Smooth muscle cell (in vitro differentiated cells): ENCODE results near the gene TTYH3. TPM values are rescaled to one million over a fixed set of nuclear protein-coding genes. Genes with fewer than 3 reads are reported as not detected.

ENCODE experiments used
- DNase-seq: peaks from one replicate; lab custom pipeline; 2025; ENCODE audit not compliant: unreplicated experiment; lab: John Stamatoyannopoulos, UW
- H2AFZ ChIP-seq: fragments of 200-600 bp; sonication (generic); 2 replicates; pipeline ENCODE4 v1.6.0; 2016; ENCODE audit warnings: antibody characterized with exemption, low read depth, mild to moderate bottlenecking
- H3F3A ChIP-seq: fragments of 200-600 bp; sonication (generic); 2 replicates; pipeline ENCODE4 v1.6.0; 2017; ENCODE audit warnings: antibody characterized with exemption, low read depth
- H3K27ac ChIP-seq: fragments of 200-600 bp; sonication (generic); 2 replicates; pipeline ENCODE4 v1.5.1; 2016; ENCODE audit warnings: low read depth, mild to moderate bottlenecking
- H3K27me3 ChIP-seq: fragments of 200-600 bp; sonication (generic); 2 replicates; pipeline ENCODE4 v1.6.1; 2016; ENCODE audit warnings: low read depth, mild to moderate bottlenecking
- H3K36me3 ChIP-seq: fragments of 200-600 bp; sonication (generic); 2 replicates; pipeline ENCODE4 v1.5.1; 2016; ENCODE audit warnings: low read depth
- H3K4me1 ChIP-seq: fragments of 200-600 bp; sonication (generic); 2 replicates; pipeline ENCODE4 v1.5.1; 2016; ENCODE audit warnings: low read depth
- H3K4me2 ChIP-seq: fragments of 200-600 bp; sonication (generic); 2 replicates; pipeline ENCODE4 v1.6.0; 2016; ENCODE audit warnings: mild to moderate bottlenecking
- H3K4me3 ChIP-seq: fragments of 200-600 bp; sonication (generic); 2 replicates; pipeline ENCODE4 v1.5.1; 2016; ENCODE audit warnings: mild to moderate bottlenecking
- H3K79me2 ChIP-seq: fragments of 200-600 bp; sonication (generic); 2 replicates; pipeline ENCODE4 v1.6.0; 2016; ENCODE audit warnings: low read depth, mild to moderate bottlenecking
- H3K9ac ChIP-seq: fragments of 200-600 bp; sonication (generic); 2 replicates; pipeline ENCODE4 v1.6.0; 2016; ENCODE audit warnings: low read depth
- H3K9me3 ChIP-seq: fragments of 200-600 bp; sonication (generic); replicated peaks from 2 replicates; pipeline ENCODE4 v1.5.1; 2016; ENCODE audit warnings: low read depth
- H4K20me1 ChIP-seq: fragments of 200-600 bp; sonication (generic); 2 replicates; pipeline ENCODE4 v1.6.0; 2016; ENCODE audit warnings: low read depth
- WGBS: methylation state at CpG from one replicate; pipeline ENCODE4 v1.1.7; 2016; ENCODE audit warnings: low lambda C conversion rate; 5-methylcytosine and 5-hydroxymethylcytosine counted together
- polyA plus RNA-seq: library from polyadenylated mRNA; unstranded; fragments of >200 nt; fragmentation: Nextera tagmentation; extraction: Ambion mirVana; gene quantifications from 2 replicates; pipeline ENCODE4 v1.2.1, GENCODE V29; 2016
- total RNA-seq: library from RNA; depleted of rRNA; stranded (reverse); fragments of >200 nt; gene quantifications from 2 replicates; pipeline ENCODE4 v1.2.3, GENCODE V29; 2014
- TF ChIP-seq, protein P1 (sequence below): fragments of 200-600 bp; sonication (generic); IDR thresholded peaks from 2 replicates; pipeline ENCODE4 v1.5.1; 2017; ENCODE audit warnings: borderline replicate concordance, mild to moderate bottlenecking, antibody characterized with exemption; ENCODE audit not compliant: insufficient read depth, poor library complexity, severe bottlenecking

TTYH3 gene
- total and polyA plus RNA-seq, 2 experiments from 2014 or later: 51.5 to 179 TPM

DNA sequence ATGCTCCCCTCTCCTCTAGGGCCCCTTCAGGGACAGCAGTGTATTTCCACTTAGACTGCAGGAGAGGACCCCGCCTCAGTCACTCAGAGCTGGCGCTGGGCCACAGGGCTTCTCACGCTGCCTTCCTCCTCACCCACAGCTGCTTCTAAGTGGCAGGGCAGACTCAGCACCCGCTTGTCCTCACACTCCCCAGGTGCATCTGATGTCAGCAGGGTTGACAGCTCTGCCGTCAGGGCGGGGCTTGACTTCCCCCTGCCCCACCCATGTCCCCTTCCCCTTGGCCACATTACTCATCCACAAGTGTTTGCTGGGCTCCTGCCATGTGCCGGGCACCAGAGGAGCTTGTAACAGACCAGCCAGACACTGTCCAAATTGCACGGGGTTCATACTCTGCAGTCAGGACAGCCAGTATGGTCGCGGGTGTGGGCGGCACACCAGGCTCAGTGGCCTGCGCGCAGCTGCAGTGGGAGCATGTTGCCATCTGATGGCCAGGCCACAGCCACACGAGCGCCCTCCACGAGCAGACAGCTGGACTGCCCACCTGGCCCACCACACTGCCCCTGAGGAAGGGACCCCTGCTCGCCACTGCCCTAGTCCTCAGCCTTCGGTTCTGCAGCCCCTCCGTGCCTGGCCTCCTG lies 29.3 kb upstream of the TTYH3 start:
- H3K9ac ChIP-seq: no peak overlapping the region
- no peaks in the 10 kb centered on the region for H3K27me3 ChIP-seq
- H3K4me2 ChIP-seq: no peak overlapping the region
- 96% methylated on average over 17 of the region's 19 CpGs for WGBS
- H3K79me2 ChIP-seq: no peaks in the 10 kb centered on the region
- no peak overlapping the region for H2AFZ ChIP-seq
- H3K9me3 ChIP-seq: no peaks in the 10 kb centered on the region
- TF ChIP-seq, protein P1, sequence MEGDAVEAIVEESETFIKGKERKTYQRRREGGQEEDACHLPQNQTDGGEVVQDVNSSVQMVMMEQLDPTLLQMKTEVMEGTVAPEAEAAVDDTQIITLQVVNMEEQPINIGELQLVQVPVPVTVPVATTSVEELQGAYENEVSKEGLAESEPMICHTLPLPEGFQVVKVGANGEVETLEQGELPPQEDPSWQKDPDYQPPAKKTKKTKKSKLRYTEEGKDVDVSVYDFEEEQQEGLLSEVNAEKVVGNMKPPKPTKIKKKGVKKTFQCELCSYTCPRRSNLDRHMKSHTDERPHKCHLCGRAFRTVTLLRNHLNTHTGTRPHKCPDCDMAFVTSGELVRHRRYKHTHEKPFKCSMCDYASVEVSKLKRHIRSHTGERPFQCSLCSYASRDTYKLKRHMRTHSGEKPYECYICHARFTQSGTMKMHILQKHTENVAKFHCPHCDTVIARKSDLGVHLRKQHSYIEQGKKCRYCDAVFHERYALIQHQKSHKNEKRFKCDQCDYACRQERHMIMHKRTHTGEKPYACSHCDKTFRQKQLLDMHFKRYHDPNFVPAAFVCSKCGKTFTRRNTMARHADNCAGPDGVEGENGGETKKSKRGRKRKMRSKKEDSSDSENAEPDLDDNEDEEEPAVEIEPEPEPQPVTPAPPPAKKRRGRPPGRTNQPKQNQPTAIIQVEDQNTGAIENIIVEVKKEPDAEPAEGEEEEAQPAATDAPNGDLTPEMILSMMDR: no peak
- H3K27ac ChIP-seq: no peak overlapping the region
- no peaks in the 10 kb centered on the region for H3F3A ChIP-seq
- DNase-seq: no peak
- H3K36me3 ChIP-seq: no peaks in the 10 kb centered on the region
- H4K20me1 ChIP-seq: no peaks in the 10 kb centered on the region
- peaks cover 6% of the 10 kb centered on the region for H3K4me1 ChIP-seq
- no peak overlapping the region for H3K4me3 ChIP-seq

DNA sequence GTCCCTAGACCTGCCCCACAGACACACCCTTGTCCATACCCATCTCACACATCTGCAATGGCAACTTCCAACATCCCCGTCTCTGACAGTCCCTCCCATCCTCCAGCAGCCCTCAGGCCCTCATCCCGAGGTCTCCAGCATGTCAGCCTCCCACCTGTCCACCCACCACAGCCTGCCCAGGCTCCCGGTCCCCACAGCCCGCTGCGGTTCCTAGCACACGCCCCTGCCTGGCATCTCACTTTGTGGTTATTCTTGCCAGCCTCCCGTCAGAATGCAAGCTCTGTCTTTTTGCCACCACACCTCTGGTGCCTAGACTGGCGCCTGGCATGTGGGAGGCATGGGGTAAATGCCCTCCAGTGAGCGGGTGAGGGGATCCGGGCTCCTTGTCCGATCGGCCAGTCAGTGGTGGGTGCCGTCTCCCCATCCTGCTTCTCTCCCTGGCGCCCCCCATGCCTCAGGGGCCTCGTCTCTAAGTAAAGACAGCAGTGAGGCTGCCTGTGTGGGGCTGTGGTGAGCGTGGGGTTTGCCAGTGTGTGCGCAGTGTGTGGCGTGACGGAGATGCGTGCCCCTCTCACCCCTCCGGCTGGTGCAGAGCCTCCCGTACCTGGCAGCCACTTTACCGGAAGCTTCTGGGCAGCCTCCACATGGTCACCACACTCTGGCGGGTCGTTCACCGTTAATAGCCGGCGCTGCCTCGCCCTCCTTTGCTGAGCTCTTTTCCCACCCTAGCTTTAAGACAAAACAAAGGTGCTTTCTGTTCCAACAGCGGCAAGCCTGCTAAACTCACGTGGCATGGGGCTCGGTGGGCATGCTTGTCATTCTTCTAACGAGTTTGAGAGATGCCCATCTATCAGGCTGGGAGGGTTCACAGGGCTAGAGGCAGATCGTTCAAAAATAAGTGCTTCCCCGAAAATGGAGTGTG lies 28.5 kb upstream of the TTYH3 start:
- H4K20me1 ChIP-seq: no peaks in the 10 kb centered on the region
- H3K4me2 ChIP-seq: no peak overlapping the region
- no peak overlapping the region for H3K27ac ChIP-seq
- H3F3A ChIP-seq: no peaks in the 10 kb centered on the region
- no peak overlapping the region for H2AFZ ChIP-seq
- H3K79me2 ChIP-seq: no peaks in the 10 kb centered on the region
- 95% methylated on average over 35 of the region's 35 CpGs for WGBS
- H3K27me3 ChIP-seq: no peaks in the 10 kb centered on the region
- H3K36me3 ChIP-seq: no peaks in the 10 kb centered on the region
- no peak for DNase-seq
- H3K9ac ChIP-seq: no peak overlapping the region
- no peak overlapping the region for H3K4me3 ChIP-seq
- TF ChIP-seq, protein P1: no peak
- H3K4me1 ChIP-seq: peaks cover 8% of the 10 kb centered on the region
- no peaks in the 10 kb centered on the region for H3K9me3 ChIP-seq

DNA sequence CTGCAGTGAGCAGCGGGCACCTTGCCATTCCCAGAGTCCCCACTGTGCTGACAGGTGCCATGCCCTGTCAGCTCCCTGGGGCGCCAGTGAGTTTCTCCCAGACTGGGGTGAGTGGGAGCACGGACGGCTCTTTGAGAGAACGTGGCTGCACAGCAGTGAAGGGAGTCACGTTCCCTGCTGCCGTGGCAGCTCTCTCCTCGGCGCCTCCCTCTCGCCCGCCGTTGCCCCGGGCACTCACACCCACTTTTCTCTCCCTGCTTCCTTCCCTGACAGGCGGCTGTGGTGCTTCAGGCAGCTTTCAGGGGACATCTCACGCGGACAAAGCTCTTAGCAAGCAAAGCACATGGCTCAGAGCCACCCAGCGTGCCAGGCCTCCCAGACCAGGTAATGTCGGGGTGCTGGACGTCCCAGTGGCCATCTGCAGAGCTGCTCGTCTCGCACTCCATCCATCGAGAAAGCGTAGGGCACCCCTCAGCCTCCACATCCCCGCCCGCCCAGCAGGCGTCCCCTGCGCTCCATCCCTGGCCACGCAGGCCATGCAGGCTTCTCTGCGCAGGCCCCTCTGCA lies 27.1 kb upstream of the TTYH3 start:
- Histone ChIP-seq H3K9ac (no peak overlapping the region), H3K36me3 (no peaks in the 10 kb centered on the region), H3K79me2 (no peaks in the 10 kb centered on the region), H3F3A (no peaks in the 10 kb centered on the region), H3K27me3 (no peaks in the 10 kb centered on the region), H3K4me2 (no peak overlapping the region), H4K20me1 (no peaks in the 10 kb centered on the region), H2AFZ (no peak overlapping the region), H3K9me3 (no peaks in the 10 kb centered on the region), H3K27ac (no peak overlapping the region), H3K4me3 (no peak overlapping the region), H3K4me1 (peaks cover 8% of the 10 kb centered on the region)
- TF ChIP-seq, protein P1: no peak
- 95% methylated on average over 29 of the region's 29 CpGs for WGBS
- no peak for DNase-seq
